Measurements from ENCODE around the gene PTX4. TPM values are rescaled to one million over a fixed set of nuclear protein-coding genes. Genes with fewer than 3 reads are reported as not detected.
"Not testable (repeated sequence)": the region's sequence is repeated elsewhere in the genome, so short reads cannot be mapped to it uniquely, and the experiment has no call there.

Gene PTX4
- total RNA-seq, 1 donor from 2014 or later, result not detected

DNA sequence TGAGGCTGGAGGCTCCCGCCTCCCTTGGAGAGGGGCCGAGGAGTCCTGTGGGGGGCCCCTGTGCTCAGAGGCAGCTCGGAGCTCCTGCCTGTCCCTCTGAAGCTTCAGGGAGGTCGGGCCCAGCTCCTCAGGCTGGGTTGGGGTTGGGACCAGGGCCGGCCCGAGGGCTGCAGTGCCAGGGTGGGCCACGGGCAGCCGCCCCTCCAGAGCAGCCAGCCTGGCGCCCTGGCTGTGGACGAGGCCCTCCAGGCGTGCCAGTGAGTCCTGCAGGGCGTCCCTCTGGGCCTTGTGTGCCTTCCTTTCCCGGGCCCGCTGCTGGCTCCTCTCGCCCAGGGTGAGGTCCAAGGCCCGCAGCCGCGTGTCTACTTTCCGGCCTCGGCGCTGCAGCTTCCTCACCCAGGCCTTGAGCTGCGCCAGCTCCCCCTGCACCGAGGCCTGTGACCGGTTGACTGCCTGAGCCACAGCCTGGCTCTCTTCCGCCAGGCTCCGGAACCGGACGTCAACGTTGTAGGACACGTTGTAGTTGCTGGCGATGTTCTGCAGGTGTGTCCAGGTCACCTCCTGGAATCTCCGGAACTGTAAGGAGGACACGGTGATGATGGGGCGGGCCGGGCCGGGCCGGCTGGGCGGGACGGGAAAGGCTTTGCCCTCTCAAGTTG lies 1.2 kb downstream of the PTX4 start:
- Mint-ChIP-seq H3K36me3 (no peaks in the 10 kb centered on the region), H3K4me3 (no peak overlapping the region), H3K27me3 (peaks cover 21% of the 10 kb centered on the region), H3K4me1 (ENCODE audit: unreplicated experiment) (peaks cover 3% of the 10 kb centered on the region), H3K9me3 (no peaks in the 10 kb centered on the region), H3K27ac (no peak overlapping the region)
- TF ChIP-seq, protein P1, sequence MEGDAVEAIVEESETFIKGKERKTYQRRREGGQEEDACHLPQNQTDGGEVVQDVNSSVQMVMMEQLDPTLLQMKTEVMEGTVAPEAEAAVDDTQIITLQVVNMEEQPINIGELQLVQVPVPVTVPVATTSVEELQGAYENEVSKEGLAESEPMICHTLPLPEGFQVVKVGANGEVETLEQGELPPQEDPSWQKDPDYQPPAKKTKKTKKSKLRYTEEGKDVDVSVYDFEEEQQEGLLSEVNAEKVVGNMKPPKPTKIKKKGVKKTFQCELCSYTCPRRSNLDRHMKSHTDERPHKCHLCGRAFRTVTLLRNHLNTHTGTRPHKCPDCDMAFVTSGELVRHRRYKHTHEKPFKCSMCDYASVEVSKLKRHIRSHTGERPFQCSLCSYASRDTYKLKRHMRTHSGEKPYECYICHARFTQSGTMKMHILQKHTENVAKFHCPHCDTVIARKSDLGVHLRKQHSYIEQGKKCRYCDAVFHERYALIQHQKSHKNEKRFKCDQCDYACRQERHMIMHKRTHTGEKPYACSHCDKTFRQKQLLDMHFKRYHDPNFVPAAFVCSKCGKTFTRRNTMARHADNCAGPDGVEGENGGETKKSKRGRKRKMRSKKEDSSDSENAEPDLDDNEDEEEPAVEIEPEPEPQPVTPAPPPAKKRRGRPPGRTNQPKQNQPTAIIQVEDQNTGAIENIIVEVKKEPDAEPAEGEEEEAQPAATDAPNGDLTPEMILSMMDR (conservative IDR thresholded peaks at IDR 0.05), result no peak
- DNase-seq (ENCODE audit: extremely low spot score, unreplicated experiment), result peak; percentile 67

DNA sequence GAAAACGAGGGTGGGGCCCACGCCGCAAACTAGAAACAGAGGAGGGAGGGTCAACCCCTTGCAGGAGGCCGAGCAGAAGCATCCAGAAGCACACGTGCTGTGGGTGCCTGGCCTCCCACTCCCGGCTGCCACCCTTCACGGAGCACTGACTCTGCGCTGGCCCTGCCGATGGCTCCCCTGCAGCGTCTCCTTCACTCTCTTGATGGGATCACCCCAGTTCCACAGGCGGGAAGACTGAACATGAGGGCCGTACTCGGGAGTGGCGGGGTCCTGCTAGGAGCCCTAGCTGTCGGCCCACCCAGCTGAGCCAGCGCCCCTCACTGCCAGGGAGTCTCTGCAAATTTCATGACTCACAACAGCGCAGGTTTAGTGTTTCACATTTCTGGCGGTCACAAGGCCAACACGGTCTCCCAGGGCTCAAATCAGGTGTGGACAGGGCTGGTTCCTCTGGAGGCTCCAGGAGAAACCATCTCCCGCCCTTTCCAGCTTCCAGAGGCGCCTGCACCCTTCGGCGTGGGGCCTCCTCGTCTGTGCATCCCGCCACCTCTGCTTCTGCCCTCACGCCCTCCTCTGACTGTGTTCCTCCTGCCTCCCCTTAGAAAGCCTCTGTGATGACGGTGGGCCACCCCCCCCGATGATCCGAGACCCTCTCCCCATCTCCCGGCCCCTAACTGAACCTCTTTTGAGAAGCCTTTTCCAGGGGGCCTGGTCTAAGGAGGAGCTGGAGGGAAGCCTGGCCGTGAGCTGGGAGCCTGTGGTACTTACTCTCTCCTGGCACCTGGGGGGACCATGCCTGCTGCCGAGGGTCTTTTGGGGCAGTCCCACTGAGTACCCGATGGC lies 2.0 kb downstream of the PTX4 start:
- TF ChIP-seq, protein P1 (conservative IDR thresholded peaks at IDR 0.05), result no peak
- Mint-ChIP-seq H3K4me1 (ENCODE audit: unreplicated experiment) (no peaks in the 10 kb centered on the region), H3K4me3 (no peak overlapping the region), H3K27ac (no peak overlapping the region), H3K27me3 (peaks cover 21% of the 10 kb centered on the region), H3K36me3 (no peaks in the 10 kb centered on the region), H3K9me3 (no peaks in the 10 kb centered on the region)
- peak; percentile 64 for DNase-seq (ENCODE audit: extremely low spot score, unreplicated experiment)

DNA sequence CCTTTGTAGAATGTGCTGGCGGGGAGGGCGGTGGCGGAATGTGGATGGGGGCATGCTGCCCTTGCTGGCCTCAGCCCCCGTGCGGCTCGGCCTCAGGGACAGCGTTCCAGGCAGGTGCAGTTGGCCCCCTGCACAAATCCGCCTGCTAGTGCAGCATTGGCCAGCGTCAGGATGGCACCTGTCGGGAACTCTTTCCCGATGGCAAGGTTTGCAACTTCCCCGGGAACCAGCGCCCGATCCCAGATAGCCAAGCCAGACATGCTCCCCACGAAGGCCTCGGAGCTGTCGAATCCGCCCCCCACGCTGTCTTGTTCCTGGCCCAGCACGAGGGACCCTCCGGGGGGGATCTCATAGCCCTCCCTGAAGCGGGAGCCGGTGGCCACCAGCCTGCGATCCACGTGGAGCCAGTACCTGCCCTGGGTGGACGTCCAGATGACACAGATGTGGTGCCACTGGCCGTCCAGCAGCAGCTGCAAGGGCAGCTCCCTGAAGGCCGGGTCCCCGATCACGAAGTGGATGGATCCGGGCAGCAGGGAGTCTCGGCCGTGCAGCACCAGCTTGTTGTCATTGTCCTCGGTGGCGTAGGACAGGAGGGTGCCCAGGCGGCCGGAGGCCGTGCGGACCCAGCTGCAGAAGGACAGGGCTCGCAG lies 2.8 kb downstream of the PTX4 start:
- DNase-seq (ENCODE audit: extremely low spot score, unreplicated experiment), result peak; percentile 69
- TF ChIP-seq, protein P1 (conservative IDR thresholded peaks at IDR 0.05), result no peak
- Mint-ChIP-seq H3K4me1 (ENCODE audit: unreplicated experiment) (no peaks in the 10 kb centered on the region), H3K36me3 (no peaks in the 10 kb centered on the region), H3K27ac (no peak overlapping the region), H3K27me3 (peaks cover 25% of the 10 kb centered on the region), H3K9me3 (no peaks in the 10 kb centered on the region), H3K4me3 (no peak overlapping the region)

DNA sequence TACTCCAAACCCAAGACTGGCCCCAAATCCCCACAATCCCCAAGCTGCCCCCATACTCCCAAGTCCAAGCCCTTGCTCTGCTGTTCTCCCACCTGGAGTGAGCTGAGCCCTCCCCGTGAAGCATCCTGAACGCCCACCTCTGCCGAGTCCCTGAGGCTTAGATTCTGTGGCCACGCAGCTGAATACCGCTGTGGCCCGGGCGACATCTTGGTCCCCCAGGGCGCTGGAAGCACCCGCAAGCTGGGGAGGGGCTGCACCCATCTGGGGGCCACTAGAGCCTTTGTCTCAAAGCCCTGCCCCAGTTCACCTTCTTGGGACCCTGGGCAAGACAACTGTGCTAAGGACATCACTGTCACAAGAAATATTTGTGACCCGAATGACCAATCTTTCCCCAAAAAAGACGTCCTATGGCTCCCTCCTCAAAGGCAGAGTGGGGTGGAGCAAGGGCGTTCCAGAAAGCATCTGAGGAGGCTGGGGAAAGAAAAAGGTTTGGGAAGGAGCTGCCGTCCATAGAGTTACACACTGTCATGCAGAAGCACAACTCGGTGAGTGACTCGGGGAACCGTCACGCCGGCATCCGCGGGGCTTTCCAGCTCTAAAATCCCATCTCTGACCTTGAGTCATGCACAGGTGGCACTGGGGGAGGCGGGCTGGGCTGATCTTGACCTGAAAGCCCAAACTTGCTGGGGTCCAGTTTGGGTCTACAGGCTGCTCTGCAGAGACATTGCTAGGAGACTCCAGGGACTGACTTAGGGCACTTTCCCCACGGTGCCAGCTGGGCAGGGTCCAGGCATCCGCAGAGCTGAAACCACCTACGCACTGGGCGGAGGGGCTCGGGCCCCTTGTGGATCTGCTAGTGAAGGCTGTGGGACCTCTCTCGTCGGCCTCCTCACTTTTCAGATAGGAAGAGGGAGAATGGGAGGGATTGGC lies 6.6 kb downstream of the PTX4 start:
- no peaks in the 10 kb centered on the region for H3K4me1 Mint-ChIP-seq (ENCODE audit: unreplicated experiment)
- no peak overlapping the region for H3K27ac Mint-ChIP-seq
- H3K9me3 Mint-ChIP-seq, result no peaks in the 10 kb centered on the region
- TF ChIP-seq, protein P1 (conservative IDR thresholded peaks at IDR 0.05), result no peak
- peaks cover 25% of the 10 kb centered on the region for H3K27me3 Mint-ChIP-seq
- peak; percentile 60 for DNase-seq (ENCODE audit: extremely low spot score, unreplicated experiment)
- H3K4me3 Mint-ChIP-seq, result no peak overlapping the region
- H3K36me3 Mint-ChIP-seq, result no peaks in the 10 kb centered on the region

DNA sequence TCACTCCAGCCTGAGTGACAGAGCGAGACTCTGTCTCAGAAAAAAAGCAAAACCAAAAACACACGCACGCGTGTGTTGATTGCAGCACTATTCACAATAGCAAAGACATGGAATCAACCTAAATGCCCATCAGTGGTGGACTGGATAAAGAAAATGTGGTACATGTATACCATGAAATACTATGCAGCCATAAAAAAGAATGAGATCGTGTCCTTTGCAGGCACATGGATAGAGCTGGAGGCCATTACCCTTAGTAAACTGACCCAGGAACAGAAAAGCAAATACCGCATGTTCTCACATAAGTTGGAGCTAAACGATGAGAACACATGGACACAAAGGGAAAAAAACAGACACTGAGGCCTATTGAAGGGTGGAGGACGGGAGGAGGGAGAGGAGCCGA lies 9.8 kb downstream of the PTX4 start:
- H3K9me3 Mint-ChIP-seq; H3K4me3 Mint-ChIP-seq; H3K27ac Mint-ChIP-seq; H3K36me3 Mint-ChIP-seq; H3K4me1 Mint-ChIP-seq (ENCODE audit: unreplicated experiment); DNase-seq (ENCODE audit: extremely low spot score, unreplicated experiment): not testable (repeated sequence)
- peaks cover 17% of the 10 kb centered on the region for H3K27me3 Mint-ChIP-seq
